Measurements from ENCODE around the gene KCNE2. TPM values are rescaled to one million over a fixed set of nuclear protein-coding genes. Genes with fewer than 3 reads are reported as not detected.
"Not testable (repeated sequence)": the region's sequence is repeated elsewhere in the genome, so short reads cannot be mapped to it uniquely, and the experiment has no call there.

KCNE2 gene
- total RNA-seq, 1 donor from 2014 or later, result not detected

GRCh38 chr21:34383724-34384415, 20.1 kb downstream of the KCNE2 start:
- DNase-seq; intact Hi-C loops (cut with micrococcal nuclease); ATAC-seq: not testable (repeated sequence)

- DNase-seq; ATAC-seq; intact Hi-C loops (cut with micrococcal nuclease): not testable (repeated sequence)
These were observed 36.7 kb downstream of the KCNE2 start for GRCh38 chr21:34400522-34400921.

GRCh38 chr21:34404742-34405141, 40.9 kb downstream of the KCNE2 start:
- not testable (repeated sequence) for ATAC-seq

GRCh38 chr21:34405686-34406085, 41.9 kb downstream of the KCNE2 start:
- intact Hi-C loops (cut with micrococcal nuclease); DNase-seq: not testable (repeated sequence)

More at GRCh38 chr21:34404742-34405141, 40.9 kb downstream of the KCNE2 start:
- DNase-seq; intact Hi-C loops (cut with micrococcal nuclease): not testable (repeated sequence)

GRCh38 chr21:34406102-34406501, 42.3 kb downstream of the KCNE2 start:
- DNase-seq; ATAC-seq; intact Hi-C loops (cut with micrococcal nuclease): not testable (repeated sequence)

More at GRCh38 chr21:34405686-34406085, 41.9 kb downstream of the KCNE2 start:
- not testable (repeated sequence) for ATAC-seq

- ATAC-seq; DNase-seq; intact Hi-C loops (cut with micrococcal nuclease): not testable (repeated sequence)
These were observed 42.9 kb downstream of the KCNE2 start for GRCh38 chr21:34406676-34407075.

- DNase-seq; ATAC-seq; intact Hi-C loops (cut with micrococcal nuclease): not testable (repeated sequence)
These were observed 43.5 kb downstream of the KCNE2 start for GRCh38 chr21:34407294-34407693.

GRCh38 chr21:34417448-34418077, 53.8 kb downstream of the KCNE2 start:
- ATAC-seq; intact Hi-C loops (cut with micrococcal nuclease); DNase-seq: not testable (repeated sequence)

Other genes with a start within 250 kb of the KCNE2 start
- gene SMIM11, start 11.5 kb downstream of the KCNE2 start, total RNA-seq, result 5.2 TPM
- gene SMIM34, start 59.9 kb downstream of the KCNE2 start, total RNA-seq, result not detected
- 5.3 TPM for gene KCNE1, start 148.2 kb downstream of the KCNE2 start, total RNA-seq